Transverse colon (tissue), 4 donors: Measurements from ENCODE around the gene IL23A. TPM values are rescaled to one million over a fixed set of nuclear protein-coding genes. Genes with fewer than 3 reads are reported as not detected.

ENCODE experiments used
- DNase-seq: peaks from one replicate; pipeline ENCODE4 v3.0.0-alpha.2; 2019
- H3K27ac ChIP-seq, 4 donors: fragments of 200-600 bp; sonication (generic); 2 replicates each; pipeline ENCODE4 v1.5.1; 2016 to 2018; ENCODE audit warnings: inconsistent platforms in 4 of 4
- H3K27me3 ChIP-seq: fragments of 200-600 bp; sonication (generic); 2 replicates; pipeline ENCODE4 v1.5.1; 2017; ENCODE audit warnings: inconsistent platforms
- H3K36me3 ChIP-seq, 4 donors: fragments of 200-600 bp; sonication (generic); 2 replicates each; pipeline ENCODE4 v1.5.1; 2017 to 2019; ENCODE audit warnings: inconsistent platforms in 4 of 4
- H3K4me1 ChIP-seq, 4 donors: fragments of 200-600 bp; sonication (generic); 2 replicates each; pipeline ENCODE4 v1.5.1; 2017 to 2020; ENCODE audit warnings: inconsistent platforms in 4 of 4
- H3K4me3 ChIP-seq, 4 donors: fragments of 200-600 bp; sonication (generic); 1 replicate in 1 of 4; 2 replicates in 3 of 4; pipeline versions ENCODE4 v1.5.1 to v1.6.1; 2017 to 2019; ENCODE audit warnings: inconsistent platforms in 4 of 4
- H3K9me3 ChIP-seq, 2 donors: fragments of 200-600 bp; sonication (generic); 2 replicates each; pipeline ENCODE4 v1.5.1; 2017 to 2019; ENCODE audit warnings: inconsistent platforms in 2 of 2
- EP300 ChIP-seq: sonication (generic); formaldehyde crosslinking; IDR thresholded peaks from one replicate; pipeline ENCODE4 v1.6.1; 2017; ENCODE audit warnings: antibody characterized with exemption, low read depth
- POLR2A ChIP-seq: fragments of 450-650 bp; IDR thresholded peaks from one replicate; pipeline ENCODE4 v1.6.1; 2016; ENCODE audit warnings: antibody characterized with exemption, mild to moderate bottlenecking, moderate library complexity
- POLR2AphosphoS5 ChIP-seq, 3 donors: sonication (generic); formaldehyde crosslinking; IDR thresholded peaks; one replicate each; pipeline ENCODE4 v1.6.1; 2016; ENCODE audit warnings: antibody characterized with exemption in 3 of 3
- WGBS, 2 donors: methylation state at CpG; one replicate each; pipeline ENCODE4 v1.1.5; 2018; ENCODE audit warnings: low coverage in 1 of 2; 5-methylcytosine and 5-hydroxymethylcytosine counted together
- in situ Hi-C, 4 donors: fragments of 200-750 bp; cut with MboI; loops; one replicate each; pipeline versions ENCODE4 v1.15.0 to v1.15.1; 2017; ENCODE audit warnings: low sequenced_read_pairs in 3 of 4, low pct_ligation_motif_present in 1 of 4, low pct_unique_long_range_greater_than_20kb in 1 of 4
- intact Hi-C: fragments of 100-400 bp; cut with DNase I; formaldehyde crosslinking; loops from one replicate; pipeline ENCODE4 v1.15.1; 2023; ENCODE audit warnings: low total_unique reads
- total RNA-seq, 4 donors: library from RNA; depleted of rRNA; stranded (reverse); fragments of >200 nt; gene quantifications; one replicate each; pipeline ENCODE4 v1.1.0, GENCODE V29; 2016
- TF ChIP-seq, protein P1 (sequence below), 5 experiments: fragments of 200-600 bp in 3 of 5; fragments of 450-650 bp in 2 of 5; sonication (generic) in 3 of 5; IDR thresholded peaks; 1 replicate in 2 of 5; 2 replicates in 3 of 5; pipeline ENCODE4 v1.5.1; 2016 to 2017; ENCODE audit warnings: antibody characterized with exemption in 5 of 5, inconsistent platforms in 3 of 5, mild to moderate bottlenecking in 2 of 5, moderate library complexity in 1 of 5

IL23A gene, protein sequence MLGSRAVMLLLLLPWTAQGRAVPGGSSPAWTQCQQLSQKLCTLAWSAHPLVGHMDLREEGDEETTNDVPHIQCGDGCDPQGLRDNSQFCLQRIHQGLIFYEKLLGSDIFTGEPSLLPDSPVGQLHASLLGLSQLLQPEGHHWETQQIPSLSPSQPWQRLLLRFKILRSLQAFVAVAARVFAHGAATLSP
- 1 to 10 TPM in 1 of 4 donors, not detected in 3; 1.3 TPM for total RNA-seq

DNA sequence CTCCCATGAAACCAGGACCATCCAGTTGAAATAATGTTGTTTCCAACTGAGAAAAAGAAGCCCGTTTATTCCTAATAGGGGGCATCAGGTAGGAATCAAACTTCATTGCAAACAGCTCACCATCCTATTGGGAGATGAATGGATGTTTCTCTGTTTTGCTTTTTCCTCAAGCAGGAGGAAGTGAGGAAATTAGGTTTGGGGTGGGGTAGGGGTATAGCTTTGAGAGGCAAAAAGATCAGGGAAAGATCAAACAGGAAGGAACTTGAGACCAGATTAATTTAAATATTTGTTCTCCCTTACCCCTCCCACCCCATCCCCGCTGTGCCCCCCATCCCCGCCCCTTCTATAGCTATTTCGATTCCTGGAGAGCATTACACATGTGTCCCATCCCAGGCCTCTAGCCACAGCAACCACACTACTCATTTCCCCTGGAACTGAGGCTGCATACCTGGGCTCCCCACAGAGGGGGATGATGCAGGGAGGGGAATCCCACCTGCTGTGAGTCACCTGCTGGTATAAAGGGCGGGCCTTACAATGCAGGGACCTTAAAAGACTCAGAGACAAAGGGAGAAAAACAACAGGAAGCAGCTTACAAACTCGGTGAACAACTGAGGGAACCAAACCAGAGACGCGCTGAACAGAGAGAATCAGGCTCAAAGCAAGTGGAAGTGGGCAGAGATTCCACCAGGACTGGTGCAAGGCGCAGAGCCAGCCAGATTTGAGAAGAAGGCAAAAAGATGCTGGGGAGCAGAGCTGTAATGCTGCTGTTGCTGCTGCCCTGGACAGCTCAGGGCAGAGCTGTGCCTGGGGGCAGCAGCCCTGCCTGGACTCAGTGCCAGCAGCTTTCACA lies at the start of gene IL23A:
Gene IL23A (plus strand): TSS at position 577 of the 850 bp plus-strand sequence. CDS start 161 bp downstream, at position 738.
- TF ChIP-seq POLR2A (no peak), POLR2AphosphoS5 (IDR thresholded peaks at IDR 0.05) (no peak), EP300 (no peak)
- TF ChIP-seq, protein P1, sequence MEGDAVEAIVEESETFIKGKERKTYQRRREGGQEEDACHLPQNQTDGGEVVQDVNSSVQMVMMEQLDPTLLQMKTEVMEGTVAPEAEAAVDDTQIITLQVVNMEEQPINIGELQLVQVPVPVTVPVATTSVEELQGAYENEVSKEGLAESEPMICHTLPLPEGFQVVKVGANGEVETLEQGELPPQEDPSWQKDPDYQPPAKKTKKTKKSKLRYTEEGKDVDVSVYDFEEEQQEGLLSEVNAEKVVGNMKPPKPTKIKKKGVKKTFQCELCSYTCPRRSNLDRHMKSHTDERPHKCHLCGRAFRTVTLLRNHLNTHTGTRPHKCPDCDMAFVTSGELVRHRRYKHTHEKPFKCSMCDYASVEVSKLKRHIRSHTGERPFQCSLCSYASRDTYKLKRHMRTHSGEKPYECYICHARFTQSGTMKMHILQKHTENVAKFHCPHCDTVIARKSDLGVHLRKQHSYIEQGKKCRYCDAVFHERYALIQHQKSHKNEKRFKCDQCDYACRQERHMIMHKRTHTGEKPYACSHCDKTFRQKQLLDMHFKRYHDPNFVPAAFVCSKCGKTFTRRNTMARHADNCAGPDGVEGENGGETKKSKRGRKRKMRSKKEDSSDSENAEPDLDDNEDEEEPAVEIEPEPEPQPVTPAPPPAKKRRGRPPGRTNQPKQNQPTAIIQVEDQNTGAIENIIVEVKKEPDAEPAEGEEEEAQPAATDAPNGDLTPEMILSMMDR (IDR thresholded peaks at IDR 0.05), result no peak
- no peaks in the 10 kb centered on the region for H3K27me3 ChIP-seq
- peak within 1 kb of the TSS; percentile 5 to 56 (median 27) for H3K27ac ChIP-seq
- intact Hi-C loops (no loop called here), in situ Hi-C loops (loop anchor here in 1 of 4 donors (25.0 kb wide), 1 partner anchor 124 kb away; the partner anchor contains the start of genes MIP and SPRYD4)
- 25 to 39% methylated on average over 8 to 9 of the region's 9 CpGs for WGBS, 2 donors
- peaks cover 0 to 5% (median 0%) of the 10 kb centered on the region in 4 donors for H3K4me1 ChIP-seq
- no peak within 1 kb of the TSS for H3K4me3 ChIP-seq
- DNase-seq, result peak; percentile 30
- peaks cover 0 to 7% (median 3%) of the 10 kb centered on the region in 4 donors for H3K36me3 ChIP-seq
- no peaks in the 10 kb centered on the region for H3K9me3 ChIP-seq

DNA sequence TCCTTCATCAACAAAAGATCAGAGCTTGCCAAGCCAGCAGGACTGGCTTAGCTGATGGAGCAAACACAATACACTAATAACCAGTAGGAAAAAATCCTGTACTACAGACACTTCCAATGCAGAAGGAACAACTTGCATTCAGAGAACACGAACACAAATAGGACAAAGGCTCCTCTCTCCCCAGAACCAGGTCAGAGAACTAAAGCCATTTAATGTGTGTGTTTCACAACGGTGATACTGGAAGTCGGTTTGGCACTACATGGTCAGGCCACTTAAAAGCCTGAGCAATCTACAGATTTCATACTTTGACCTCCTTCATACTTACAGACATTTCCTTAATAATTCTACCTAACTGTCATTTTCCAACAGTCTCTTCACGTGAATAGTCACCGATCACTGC lies 44.9 kb upstream of the IL23A start:
- Histone ChIP-seq H3K4me3 (no peak overlapping the region), H3K27me3 (no peaks in the 10 kb centered on the region), H3K27ac (no peak overlapping the region), H3K36me3 (peaks cover 0 to 17% (median 2%) of the 10 kb centered on the region in 4 donors), H3K9me3 (no peaks in the 10 kb centered on the region), H3K4me1 (peaks cover 8 to 45% (median 20%) of the 10 kb centered on the region in 4 donors)
- DNase-seq, result no peak
- TF ChIP-seq, protein P1 (IDR thresholded peaks at IDR 0.05), result no peak
- TF ChIP-seq EP300, result no peak
- no peak for TF ChIP-seq POLR2A
- TF ChIP-seq POLR2AphosphoS5 (IDR thresholded peaks at IDR 0.05), result no peak
- in situ Hi-C loops, result no loop called here
- intact Hi-C loops, result no loop called here
- 79% methylated on average over 5 of the region's 5 CpGs; no CpG with 5 or more reads in 1 of the 2 donors for WGBS, 2 donors

DNA sequence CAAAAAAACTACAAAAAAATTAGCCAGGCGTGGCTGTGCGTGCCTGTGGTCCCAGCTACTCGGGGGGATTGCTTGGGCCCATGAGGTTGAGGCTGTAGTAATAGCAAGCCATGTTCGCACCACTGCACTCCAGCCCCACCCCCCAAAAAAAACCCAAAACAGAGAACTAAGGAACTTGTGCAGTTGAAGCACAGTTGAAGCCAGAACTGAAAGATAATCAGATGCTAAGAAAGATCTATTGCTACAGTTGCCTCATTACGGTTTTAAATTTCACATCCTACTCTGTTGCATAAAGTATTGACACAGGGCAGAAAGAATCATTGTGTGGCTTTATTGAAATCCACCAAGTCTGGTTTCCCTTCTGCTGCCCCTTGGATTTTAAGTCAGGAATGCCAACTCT lies 42.4 kb upstream of the IL23A start:
- DNase-seq, result no peak
- no peaks in the 10 kb centered on the region for H3K27me3 ChIP-seq
- WGBS, 2 donors, result 71 to 74% methylated on average over 4 to 5 of the region's 5 CpGs
- intact Hi-C loops (no loop called here), in situ Hi-C loops (no loop called here)
- peaks cover 0 to 3% (median under 1%) of the 10 kb centered on the region in 4 donors for H3K36me3 ChIP-seq
- TF ChIP-seq, protein P1 (IDR thresholded peaks at IDR 0.05), result no peak
- TF ChIP-seq EP300, result no peak
- no peak for TF ChIP-seq POLR2AphosphoS5 (IDR thresholded peaks at IDR 0.05)
- no peak for TF ChIP-seq POLR2A
- H3K4me1 ChIP-seq, result peaks cover 21 to 56% (median 31%) of the 10 kb centered on the region in 4 donors
- H3K27ac ChIP-seq, result no peak overlapping the region
- no peaks in the 10 kb centered on the region for H3K9me3 ChIP-seq
- H3K4me3 ChIP-seq, result no peak overlapping the region

DNA sequence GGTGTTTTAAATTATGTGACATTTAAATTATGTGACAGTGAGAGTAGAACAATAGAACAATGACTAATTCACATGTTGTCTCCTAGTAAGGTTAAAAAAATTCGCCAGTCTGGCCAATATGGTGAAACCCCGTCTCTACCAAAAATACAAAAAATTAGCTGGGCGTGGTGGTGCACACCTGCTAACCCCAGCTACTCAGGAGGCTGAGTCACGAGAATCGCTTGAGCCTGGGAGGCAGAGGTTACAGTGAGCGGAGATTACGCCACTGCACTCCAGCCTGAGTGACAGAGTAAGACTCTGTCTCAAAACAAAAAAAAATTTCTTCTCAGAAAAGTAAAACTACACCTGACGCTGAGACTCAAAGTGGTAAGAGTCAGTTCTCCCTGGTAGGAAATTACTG lies 41.3 kb upstream of the IL23A start:
- intact Hi-C loops, result no loop called here

More for the DNA sequence above, 41.3 kb upstream of the IL23A start:
- DNase-seq, result no peak
- in situ Hi-C loops, result no loop called here
- Histone ChIP-seq H3K27me3 (no peaks in the 10 kb centered on the region), H3K9me3 (no peaks in the 10 kb centered on the region), H3K4me1 (peaks cover 21 to 60% (median 32%) of the 10 kb centered on the region in 4 donors), H3K27ac (no peak overlapping the region), H3K36me3 (no peaks in the 10 kb centered on the region), H3K4me3 (no peak overlapping the region)
- 86 to 90% methylated on average over 8 of the region's 8 CpGs for WGBS, 2 donors
- TF ChIP-seq POLR2A (no peak), EP300 (no peak), POLR2AphosphoS5 (IDR thresholded peaks at IDR 0.05) (no peak)
- TF ChIP-seq, protein P1 (IDR thresholded peaks at IDR 0.05), result no peak
